ENCODE measurements around the gene SMDT1. TPM values are rescaled to one million over a fixed set of nuclear protein-coding genes. Genes with fewer than 3 reads are reported as not detected.

SMDT1 gene
- total RNA-seq, 4 donors from 2014 or later, result 9.9 to 16.2 (median 12.2) TPM

GRCh38 chr22:42076764-42077485, 2.6 kb upstream of the SMDT1 start:
- TF ChIP-seq CTCF (IDR thresholded peaks at IDR 0.05), result no peak
- ATAC-seq (ENCODE audit: low FRiP score) (no peak), DNase-seq (ENCODE audit: low spot score) (no peak)

- DNase-seq (ENCODE audit: low spot score) (no peak), ATAC-seq (ENCODE audit: low FRiP score) (no peak)
- no peak for TF ChIP-seq CTCF (IDR thresholded peaks at IDR 0.05)
Measured at GRCh38 chr22:42077486-42078125, 1.9 kb upstream of the SMDT1 start.

GRCh38 chr22:42078469-42079318, 806 bp upstream of the SMDT1 start:
- DNase-seq (ENCODE audit: low spot score), result no peak
- peak; percentile 1 for ATAC-seq (ENCODE audit: low FRiP score)
- TF ChIP-seq CTCF (IDR thresholded peaks at IDR 0.05), result no peak

GRCh38 chr22:42080287-42080686, 787 bp downstream of the SMDT1 start:
- DNase-seq (ENCODE audit: low spot score) (no peak), ATAC-seq (ENCODE audit: low FRiP score) (no peak)
- no peak for TF ChIP-seq CTCF (IDR thresholded peaks at IDR 0.05)

GRCh38 chr22:42083119-42083518, 3.6 kb downstream of the SMDT1 start:
- DNase-seq (ENCODE audit: low spot score) (no peak), ATAC-seq (ENCODE audit: low FRiP score) (no peak)
- no peak for TF ChIP-seq CTCF (IDR thresholded peaks at IDR 0.05)

GRCh38 chr22:42084874-42085273, 5.4 kb downstream of the SMDT1 start:
- no peak for DNase-seq (ENCODE audit: low spot score)

More at GRCh38 chr22:42084874-42085273, 5.4 kb downstream of the SMDT1 start:
- no peak for ATAC-seq (ENCODE audit: low FRiP score)
- no peak for TF ChIP-seq CTCF (IDR thresholded peaks at IDR 0.05)
